CD14-positive monocyte (primary cell): ENCODE results near the gene TMEM38A. TPM values are rescaled to one million over a fixed set of nuclear protein-coding genes. Genes with fewer than 3 reads are reported as not detected.

Experiments
- DNase-seq, 3 donors: peaks; one replicate each; pipeline ENCODE4 v3.0.0-alpha.2; 2011 to 2022
- H2AFZ ChIP-seq: 2 replicates; pipeline ENCODE4 v1.6.0; 2012; ENCODE audit warnings: mild to moderate bottlenecking, low read depth, low read length, inconsistent platforms; ENCODE audit not compliant: insufficient read depth, poor library complexity, severe bottlenecking
- H3K27ac ChIP-seq, 2 donors: 1 replicate in 1 of 2; 2 replicates in 1 of 2; pipeline ENCODE4 v1.5.1; 2012 to 2013; ENCODE audit warnings: low read length in 2 of 2, control low read depth in 1 of 2, inconsistent platforms in 1 of 2, low read depth in 1 of 2, mild to moderate bottlenecking in 1 of 2
- H3K27me3 ChIP-seq, 2 donors: one replicate each; pipeline versions ENCODE4 v1.6.0 to v1.6.1; 2011 to 2013; ENCODE audit warnings: low read length in 2 of 2; ENCODE audit not compliant: control insufficient read depth in 2 of 2, insufficient read depth in 2 of 2
- H3K36me3 ChIP-seq, 2 donors: replicated peaks in 1 of 2; 1 replicate in 1 of 2; 2 replicates in 1 of 2; pipeline versions ENCODE4 v1.5.1 to v1.6.1; 2012 to 2013; ENCODE audit warnings: low read length in 2 of 2, control low read depth in 1 of 2, inconsistent platforms in 1 of 2, mild to moderate bottlenecking in 1 of 2; ENCODE audit not compliant: insufficient read depth in 2 of 2, control insufficient read depth in 1 of 2
- H3K4me1 ChIP-seq, 2 donors: 1 replicate in 1 of 2; 2 replicates in 1 of 2; pipeline versions ENCODE4 v1.5.1 to v1.6.1; 2012 to 2013; ENCODE audit warnings: low read length in 2 of 2, control low read depth in 1 of 2, inconsistent platforms in 1 of 2, mild to moderate bottlenecking in 1 of 2, moderate library complexity in 1 of 2; ENCODE audit not compliant: insufficient read depth in 2 of 2, control insufficient read depth in 1 of 2
- H3K4me2 ChIP-seq: replicated peaks from 2 replicates; pipeline ENCODE3; 2012; ENCODE audit warnings: low read length, moderate library complexity, mild to moderate bottlenecking; ENCODE audit not compliant: poor library complexity, severe bottlenecking; ENCODE audit errors: extremely low read depth
- H3K4me3 ChIP-seq, 3 experiments: fragments of 200-600 bp in 1 of 3; sonication (generic) in 1 of 3; replicated peaks in 1 of 3; 1 replicate in 2 of 3; 2 replicates in 1 of 3; pipeline ENCODE4 v1.5.1; 2011 to 2013; ENCODE audit warnings: low read length in 3 of 3, mild to moderate bottlenecking in 3 of 3, control low read depth in 2 of 3, low read depth in 2 of 3, inconsistent platforms in 1 of 3, moderate library complexity in 1 of 3
- H3K79me2 ChIP-seq: 2 replicates; pipeline ENCODE4 v1.6.0; 2012; ENCODE audit warnings: mild to moderate bottlenecking, control low read depth, inconsistent platforms, low read length, moderate library complexity; ENCODE audit not compliant: insufficient read depth
- H3K9ac ChIP-seq: 2 replicates; pipeline ENCODE4 v1.6.0; 2017; ENCODE audit warnings: low read length, mild to moderate bottlenecking; ENCODE audit not compliant: insufficient read depth, poor library complexity, severe bottlenecking
- H3K9me3 ChIP-seq, 2 donors: replicated peaks in 1 of 2; 1 replicate in 1 of 2; 2 replicates in 1 of 2; pipeline versions ENCODE4 v1.5.1 to v1.6.1; 2012 to 2013; ENCODE audit warnings: low read length in 2 of 2, control low read depth in 1 of 2; ENCODE audit not compliant: control insufficient read depth in 1 of 2, insufficient read depth in 1 of 2
- H4K20me1 ChIP-seq: 2 replicates; pipeline ENCODE4 v1.6.0; 2012; ENCODE audit warnings: mild to moderate bottlenecking, low read length, control low read depth, moderate library complexity; ENCODE audit not compliant: insufficient read depth
- H3K27ac Mint-ChIP-seq, 7 donors: one replicate each; pipeline ENCODE4 v1.8.0; 2020; ENCODE audit warnings: mild to moderate bottlenecking in 7 of 7, mixed read lengths in 7 of 7, moderate library complexity in 6 of 7, inconsistent platforms in 2 of 7
- H3K27me3 Mint-ChIP-seq, 3 donors: one replicate each; pipeline ENCODE4 v1.8.0; 2021 to 2022; ENCODE audit warnings: low read depth in 3 of 3, mild to moderate bottlenecking in 3 of 3, mixed read lengths in 3 of 3, moderate library complexity in 3 of 3, inconsistent platforms in 1 of 3
- H3K36me3 Mint-ChIP-seq, 2 donors: one replicate each; pipeline ENCODE4 v1.8.0; 2020; ENCODE audit warnings: mixed read lengths in 2 of 2, inconsistent platforms in 1 of 2, mild to moderate bottlenecking in 1 of 2
- H3K4me1 Mint-ChIP-seq: one replicate; pipeline ENCODE4 v1.8.0; 2020; ENCODE audit warnings: mild to moderate bottlenecking, mixed read lengths
- H3K4me3 Mint-ChIP-seq, 2 donors: one replicate each; pipeline ENCODE4 v1.8.0; 2020; ENCODE audit warnings: mild to moderate bottlenecking in 2 of 2, mixed read lengths in 2 of 2, moderate library complexity in 1 of 2
- H3K9me3 Mint-ChIP-seq, 7 donors: one replicate each; pipeline ENCODE4 v1.8.0; 2020 to 2022; ENCODE audit warnings: mixed read lengths in 7 of 7, mild to moderate bottlenecking in 6 of 7, moderate library complexity in 6 of 7, inconsistent platforms in 2 of 7
- CTCF ChIP-seq: fragments of 200-600 bp; IDR thresholded peaks from one replicate; pipeline ENCODE4 v1.8.0; 2022; ENCODE audit warnings: antibody characterized with exemption, mild to moderate bottlenecking
- WGBS: methylation state at CpG from one replicate; pipeline ENCODE4 v1.1.5; 2013; ENCODE audit warnings: missing lambda C conversion rate; ENCODE audit not compliant: insufficient coverage; 5-methylcytosine and 5-hydroxymethylcytosine counted together
- intact Hi-C, 2 donors: fragments of 100-400 bp; cut with micrococcal nuclease; formaldehyde crosslinking; loops; one replicate each; pipeline versions ENCODE4 v1.15.0 to v1.15.1; 2023
- polyA plus RNA-seq, 3 donors: library from polyadenylated mRNA; depleted of rRNA in 1 of 3; unstranded in 2 of 3; stranded (reverse) in 1 of 3; fragments of 300-500 nt in 2 of 3; fragments of >200 nt in 1 of 3; fragmentation: Illumina TruSeq in 2 of 3; gene quantifications; 1 replicate in 2 of 3; 2 replicates in 1 of 3; pipeline ENCODE4 v1.2.3, GENCODE V29; 2012 to 2021

TMEM38A gene
- polyA plus RNA-seq, 3 donors: 8.5 to 21.6 (median 10.6) TPM

- Mint-ChIP-seq H3K27me3 (no peaks in the 10 kb centered on the region), H3K36me3 (peaks cover 16 to 19% of the 10 kb centered on the region in 2 donors), H3K9me3 (no peaks in the 10 kb centered on the region), H3K27ac (peak overlapping the region in 2 of 7 donors; percentile 2 to 59), H3K4me1 (peaks cover 44% of the 10 kb centered on the region), H3K4me3 (no peak overlapping the region)
- peaks cover 9 to 18% of the 10 kb centered on the region in 2 donors for H3K4me1 ChIP-seq
- H3K27me3 ChIP-seq: no peaks in the 10 kb centered on the region
- no peaks in the 10 kb centered on the region for H3K9me3 ChIP-seq
- no peak overlapping the region for H2AFZ ChIP-seq
- intact Hi-C loops: no loop called here
- peaks cover 100% of the 10 kb centered on the region for H3K79me2 ChIP-seq
- H3K4me2 ChIP-seq: no peak overlapping the region
- H4K20me1 ChIP-seq: peaks cover 100% of the 10 kb centered on the region
- 100% methylated on average over 4 of the region's 7 CpGs for WGBS
- H3K4me3 ChIP-seq: no peak overlapping the region
- no peak for TF ChIP-seq CTCF
- no peak for DNase-seq
- H3K36me3 ChIP-seq: peaks cover 12 to 36% of the 10 kb centered on the region in 2 donors
- peak overlapping the region in 1 of 2 donors; percentile 7 for H3K27ac ChIP-seq
- H3K9ac ChIP-seq: no peak overlapping the region
Measured at GRCh38 chr19:16619457-16619856, 41.5 kb upstream of the TMEM38A start.

GRCh38 chr19:16620018-16620417 lies 40.9 kb upstream of the TMEM38A start:
- no peaks in the 10 kb centered on the region for H3K9me3 ChIP-seq
- peaks cover 100% of the 10 kb centered on the region for H3K79me2 ChIP-seq
- H3K4me3 ChIP-seq: no peak overlapping the region
- peaks cover 20 to 24% of the 10 kb centered on the region in 2 donors for H3K36me3 Mint-ChIP-seq
- H4K20me1 ChIP-seq: peaks cover 100% of the 10 kb centered on the region
- intact Hi-C loops: no loop called here
- H3K36me3 ChIP-seq: peaks cover 17 to 42% of the 10 kb centered on the region in 2 donors
- H3K27me3 Mint-ChIP-seq: no peaks in the 10 kb centered on the region
- peaks cover 39% of the 10 kb centered on the region for H3K4me1 Mint-ChIP-seq
- WGBS: no CpG with 5 or more reads among the region's 5 CpGs
- no peak for DNase-seq
- H3K9me3 Mint-ChIP-seq: no peaks in the 10 kb centered on the region
- no peaks in the 10 kb centered on the region for H3K27me3 ChIP-seq
- H3K9ac ChIP-seq: no peak overlapping the region
- H3K4me3 Mint-ChIP-seq: no peak overlapping the region
- TF ChIP-seq CTCF: no peak
- no peak overlapping the region for H3K4me2 ChIP-seq
- H3K27ac Mint-ChIP-seq: peak overlapping the region in 1 of 7 donors; percentile 60
- peaks cover 4 to 13% of the 10 kb centered on the region in 2 donors for H3K4me1 ChIP-seq
- no peak overlapping the region for H2AFZ ChIP-seq
- peak overlapping the region in 1 of 2 donors; percentile 7 for H3K27ac ChIP-seq
